HepG2 (cell line): ENCODE data around the gene XPC. TPM values are rescaled to one million over a fixed set of nuclear protein-coding genes. Genes with fewer than 3 reads are reported as not detected.

Source experiments
- EP300 ChIP-seq, 3 experiments: sonication (generic) in 1 of 3; formaldehyde crosslinking in 1 of 3; IDR thresholded peaks; 2 replicates each; pipeline versions ENCODE4 v1.5.1 to v1.6.1; 2011 to 2020; ENCODE audit warnings: low read depth in 2 of 3, low read length in 2 of 3, borderline replicate concordance in 1 of 3, improper control_type of control experiment in 1 of 3, mild to moderate bottlenecking in 1 of 3, missing genetic modification reagents in 1 of 3, moderate library complexity in 1 of 3
- JARID2 ChIP-seq: sonication (generic); formaldehyde crosslinking; IDR thresholded peaks from 2 replicates; pipeline ENCODE4 v1.8.1; 2023; ENCODE audit warnings: missing genetic modification reagents, inconsistent platforms; ENCODE audit not compliant: insufficient replicate concordance
- MXD4 ChIP-seq: IDR thresholded peaks from 2 replicates; pipeline ENCODE4 v1.6.1; 2016; ENCODE audit warnings: mild to moderate bottlenecking, missing biosample characterization, missing genetic modification reagents
- ZBTB40 ChIP-seq, 2 experiments: fragments of 450-650 bp in 1 of 2; sonication (generic) in 1 of 2; formaldehyde crosslinking in 1 of 2; IDR thresholded peaks; 2 replicates each; pipeline versions ENCODE4 v1.6.1 to v1.8.0; 2016 to 2022; ENCODE audit warnings: antibody characterized with exemption in 1 of 2, mild to moderate bottlenecking in 1 of 2, missing genetic modification reagents in 1 of 2
- ZFX ChIP-seq: sonication (generic); formaldehyde crosslinking; IDR thresholded peaks from 2 replicates; pipeline ENCODE4 v1.4.0; 2020; ENCODE audit warnings: mild to moderate bottlenecking, low read depth, missing genetic modification reagents, moderate library complexity
- ZNF253 ChIP-seq: sonication (generic); formaldehyde crosslinking; IDR thresholded peaks from 2 replicates; pipeline ENCODE4 v1.8.0; 2022; ENCODE audit warnings: mild to moderate bottlenecking, missing genetic modification reagents, borderline replicate concordance
- polyA plus RNA-seq, 8 experiments: library from polyadenylated mRNA; depleted of rRNA in 3 of 8; stranded (reverse) in 7 of 8; unstranded in 1 of 8; fragments of >200 nt; fragmentation: Illumina TruSeq in 4 of 8; extraction: Trizol in 4 of 8; gene quantifications; 2 replicates each; pipeline versions ENCODE4 v1.2.1 to v1.2.3, GENCODE V29; 2011 to 2016; ENCODE audit warnings: low read depth in 4 of 8, missing spikeins in 1 of 8, mixed read lengths in 1 of 8; ENCODE audit not compliant: insufficient read depth in 1 of 8
- total RNA-seq, 5 experiments: library from RNA; depleted of rRNA; stranded (reverse); fragments of >200 nt; fragmentation: Illumina TruSeq; extraction: Trizol; gene quantifications; 2 replicates each; pipeline ENCODE4 v1.2.3, GENCODE V29; 2016; ENCODE audit warnings: low read depth in 1 of 5
- TF ChIP-seq, protein P1 (sequence below): sonication (generic); formaldehyde crosslinking; IDR thresholded peaks from 2 replicates; pipeline ENCODE4 v1.4.0; 2020; ENCODE audit warnings: missing genetic modification reagents

The XPC gene
- total and polyA plus RNA-seq, 2 of the 13 experiments (the other 11 are each of a cell fraction or from before 2014, with no cell fraction given) = 9.4 to 24.1 TPM

- TF ChIP-seq, protein P1, sequence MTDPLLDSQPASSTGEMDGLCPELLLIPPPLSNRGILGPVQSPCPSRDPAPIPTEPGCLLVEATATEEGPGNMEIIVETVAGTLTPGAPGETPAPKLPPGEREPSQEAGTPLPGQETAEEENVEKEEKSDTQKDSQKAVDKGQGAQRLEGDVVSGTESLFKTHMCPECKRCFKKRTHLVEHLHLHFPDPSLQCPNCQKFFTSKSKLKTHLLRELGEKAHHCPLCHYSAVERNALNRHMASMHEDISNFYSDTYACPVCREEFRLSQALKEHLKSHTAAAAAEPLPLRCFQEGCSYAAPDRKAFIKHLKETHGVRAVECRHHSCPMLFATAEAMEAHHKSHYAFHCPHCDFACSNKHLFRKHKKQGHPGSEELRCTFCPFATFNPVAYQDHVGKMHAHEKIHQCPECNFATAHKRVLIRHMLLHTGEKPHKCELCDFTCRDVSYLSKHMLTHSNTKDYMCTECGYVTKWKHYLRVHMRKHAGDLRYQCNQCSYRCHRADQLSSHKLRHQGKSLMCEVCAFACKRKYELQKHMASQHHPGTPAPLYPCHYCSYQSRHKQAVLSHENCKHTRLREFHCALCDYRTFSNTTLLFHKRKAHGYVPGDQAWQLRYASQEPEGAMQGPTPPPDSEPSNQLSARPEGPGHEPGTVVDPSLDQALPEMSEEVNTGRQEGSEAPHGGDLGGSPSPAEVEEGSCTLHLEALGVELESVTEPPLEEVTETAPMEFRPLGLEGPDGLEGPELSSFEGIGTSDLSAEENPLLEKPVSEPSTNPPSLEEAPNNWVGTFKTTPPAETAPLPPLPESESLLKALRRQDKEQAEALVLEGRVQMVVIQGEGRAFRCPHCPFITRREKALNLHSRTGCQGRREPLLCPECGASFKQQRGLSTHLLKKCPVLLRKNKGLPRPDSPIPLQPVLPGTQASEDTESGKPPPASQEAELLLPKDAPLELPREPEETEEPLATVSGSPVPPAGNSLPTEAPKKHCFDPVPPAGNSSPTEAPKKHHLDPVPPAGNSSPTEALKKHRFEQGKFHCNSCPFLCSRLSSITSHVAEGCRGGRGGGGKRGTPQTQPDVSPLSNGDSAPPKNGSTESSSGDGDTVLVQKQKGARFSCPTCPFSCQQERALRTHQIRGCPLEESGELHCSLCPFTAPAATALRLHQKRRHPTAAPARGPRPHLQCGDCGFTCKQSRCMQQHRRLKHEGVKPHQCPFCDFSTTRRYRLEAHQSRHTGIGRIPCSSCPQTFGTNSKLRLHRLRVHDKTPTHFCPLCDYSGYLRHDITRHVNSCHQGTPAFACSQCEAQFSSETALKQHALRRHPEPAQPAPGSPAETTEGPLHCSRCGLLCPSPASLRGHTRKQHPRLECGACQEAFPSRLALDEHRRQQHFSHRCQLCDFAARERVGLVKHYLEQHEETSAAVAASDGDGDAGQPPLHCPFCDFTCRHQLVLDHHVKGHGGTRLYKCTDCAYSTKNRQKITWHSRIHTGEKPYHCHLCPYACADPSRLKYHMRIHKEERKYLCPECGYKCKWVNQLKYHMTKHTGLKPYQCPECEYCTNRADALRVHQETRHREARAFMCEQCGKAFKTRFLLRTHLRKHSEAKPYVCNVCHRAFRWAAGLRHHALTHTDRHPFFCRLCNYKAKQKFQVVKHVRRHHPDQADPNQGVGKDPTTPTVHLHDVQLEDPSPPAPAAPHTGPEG (CRISPR knock-in tag) = no peak; the same call in 1 of the 2 replicates
- TF ChIP-seq ZFX = peak; percentile 60
- no peak for TF ChIP-seq EP300 (IDR thresholded peaks at IDR 0.05; ENCODE audit: low read depth in 2 of 2, low read length in 2 of 2)
- no peak for TF ChIP-seq EP300 (CRISPR knock-in tag; IDR thresholded peaks at IDR 0.05; ENCODE audit: borderline replicate concordance)
- TF ChIP-seq ZNF253 = no peak
- no peak for TF ChIP-seq MXD4 (CRISPR knock-in tag)
- no peak for TF ChIP-seq JARID2 (CRISPR knock-in tag)
- no peak for TF ChIP-seq ZBTB40 (IDR thresholded peaks at IDR 0.05)
- peak; percentile 60 for TF ChIP-seq ZBTB40 (CRISPR knock-in tag; IDR thresholded peaks at IDR 0.05)
Observed at GRCh38 chr3:14125193-14126016, 53.0 kb downstream of the XPC start (continued).
